ENCODE results near the gene GOLGA8S. TPM values are rescaled to one million over a fixed set of nuclear protein-coding genes. Genes with fewer than 3 reads are reported as not detected.
"Not testable (repeated sequence)": the region's sequence is repeated elsewhere in the genome, so short reads cannot be mapped to it uniquely, and the experiment has no call there.

Gene GOLGA8S
- total and polyA plus RNA-seq, 2 donors = 0.03 to 0.21 TPM

DNA sequence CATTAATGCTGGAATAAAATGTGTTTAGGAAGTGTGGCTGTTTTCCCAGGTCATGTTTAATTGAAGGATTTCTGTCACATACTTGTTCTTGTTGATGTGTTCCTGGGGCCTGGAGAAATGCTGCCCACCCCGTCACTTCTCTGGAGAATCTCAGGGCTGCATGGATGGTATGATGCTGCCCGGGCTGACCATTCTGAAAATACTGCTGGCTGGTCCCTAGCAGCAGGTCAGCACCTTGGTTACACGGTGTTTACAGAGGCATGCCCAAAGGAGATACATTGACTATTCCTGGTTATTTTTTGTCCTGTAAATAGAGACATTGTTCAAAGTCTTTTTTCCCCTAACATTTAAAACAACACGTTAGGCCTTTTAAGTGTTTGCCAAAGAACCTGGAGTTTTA lies 26.2 kb downstream of the GOLGA8S start:
- not testable (repeated sequence) for H3K36me3 ChIP-seq (ENCODE audit: insufficient read depth); H3K4me1 ChIP-seq (ENCODE audit: insufficient read depth); H3K4me3 ChIP-seq (ENCODE audit: low read depth, low read length); DNase-seq (ENCODE audit: extremely low spot score); H3K27ac ChIP-seq (ENCODE audit: low read depth)
- 61% methylated on average over 4 of the region's 4 CpGs for WGBS

DNA sequence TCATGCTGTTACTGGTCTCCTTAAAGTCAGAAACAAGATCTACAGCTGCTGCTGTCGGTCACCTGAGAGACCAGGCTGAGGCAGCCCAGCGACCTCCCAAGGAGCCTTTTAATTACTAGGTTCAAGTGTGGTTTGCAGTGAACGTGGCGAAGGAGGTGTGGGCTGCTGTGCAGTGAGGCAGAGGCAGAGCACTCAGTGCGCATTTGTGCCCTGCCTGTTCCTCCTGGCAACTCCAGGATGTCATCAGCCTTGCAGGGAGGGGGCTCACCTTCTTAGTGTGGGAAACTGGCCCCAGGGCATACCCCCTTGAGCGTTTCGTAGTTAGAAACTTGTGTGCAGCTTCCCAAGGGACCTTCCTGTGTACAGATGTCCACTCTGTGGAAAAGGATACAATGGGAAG lies 26.6 kb downstream of the GOLGA8S start:
- not testable (repeated sequence) for H3K4me3 ChIP-seq (ENCODE audit: low read depth, low read length); H3K4me1 ChIP-seq (ENCODE audit: insufficient read depth); H3K36me3 ChIP-seq (ENCODE audit: insufficient read depth); H3K27ac ChIP-seq (ENCODE audit: low read depth); DNase-seq (ENCODE audit: extremely low spot score)
- 46% methylated on average over 7 of the region's 7 CpGs for WGBS

DNA sequence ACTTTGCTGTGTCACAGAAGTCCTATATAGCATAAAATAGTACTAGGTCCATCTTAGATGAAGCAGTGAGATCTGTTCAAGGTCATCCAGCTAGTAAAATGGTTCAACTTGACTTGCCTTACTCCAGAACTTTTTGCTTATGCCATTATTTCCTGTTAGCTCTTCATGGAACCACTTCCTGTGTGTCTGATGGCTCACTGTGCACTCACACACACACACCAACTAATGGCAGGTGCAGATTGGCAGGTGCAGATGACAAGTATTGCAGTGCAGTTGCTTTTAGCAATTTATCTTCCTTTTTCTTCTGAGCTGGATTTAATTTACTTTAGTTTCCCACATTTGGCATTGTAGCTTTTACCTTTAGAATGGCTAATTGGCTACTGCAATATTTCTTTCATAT lies 29.8 kb downstream of the GOLGA8S start:
- no peak for DNase-seq (ENCODE audit: extremely low spot score)
- Histone ChIP-seq H3K4me3 (ENCODE audit: low read depth, low read length) (no peak overlapping the region), H3K27ac (ENCODE audit: low read depth) (no peak overlapping the region), H3K36me3 (ENCODE audit: insufficient read depth) (no peaks in the 10 kb centered on the region), H3K4me1 (ENCODE audit: insufficient read depth) (no peaks in the 10 kb centered on the region)

DNA sequence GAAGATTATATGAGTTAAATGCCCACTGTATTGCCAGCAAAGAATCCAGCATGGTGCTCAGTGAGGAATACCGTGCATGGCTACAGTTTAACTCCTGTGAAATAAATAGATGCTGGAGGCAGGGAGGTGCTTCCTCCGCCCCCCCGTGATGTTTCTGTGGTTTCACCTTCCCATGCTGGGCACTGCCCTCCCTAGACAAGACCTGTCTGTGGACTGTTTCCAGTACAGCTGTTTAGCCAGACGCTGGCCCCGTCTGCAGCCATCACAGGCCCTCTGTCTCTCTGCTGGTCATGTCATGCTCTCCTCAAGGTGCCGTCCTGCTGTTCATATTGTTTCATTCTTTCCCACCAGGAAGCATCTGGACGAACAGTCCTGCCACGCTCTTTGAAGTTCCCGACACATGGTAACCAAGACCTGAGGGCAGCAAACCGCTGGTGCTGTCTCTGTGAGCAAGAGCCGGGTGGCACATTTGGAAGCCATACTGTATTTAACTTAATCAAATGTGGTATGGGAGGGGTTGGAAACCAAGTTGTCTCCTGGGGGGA lies 31.4 kb downstream of the GOLGA8S start:
- no peak overlapping the region for H3K27ac ChIP-seq (ENCODE audit: low read depth)
- 75% methylated on average over 11 of the region's 11 CpGs for WGBS
- DNase-seq (ENCODE audit: extremely low spot score) = no peak
- no peak overlapping the region for H3K4me3 ChIP-seq (ENCODE audit: low read depth, low read length)
- no peaks in the 10 kb centered on the region for H3K36me3 ChIP-seq (ENCODE audit: insufficient read depth)
- H3K4me1 ChIP-seq (ENCODE audit: insufficient read depth) = no peaks in the 10 kb centered on the region

DNA sequence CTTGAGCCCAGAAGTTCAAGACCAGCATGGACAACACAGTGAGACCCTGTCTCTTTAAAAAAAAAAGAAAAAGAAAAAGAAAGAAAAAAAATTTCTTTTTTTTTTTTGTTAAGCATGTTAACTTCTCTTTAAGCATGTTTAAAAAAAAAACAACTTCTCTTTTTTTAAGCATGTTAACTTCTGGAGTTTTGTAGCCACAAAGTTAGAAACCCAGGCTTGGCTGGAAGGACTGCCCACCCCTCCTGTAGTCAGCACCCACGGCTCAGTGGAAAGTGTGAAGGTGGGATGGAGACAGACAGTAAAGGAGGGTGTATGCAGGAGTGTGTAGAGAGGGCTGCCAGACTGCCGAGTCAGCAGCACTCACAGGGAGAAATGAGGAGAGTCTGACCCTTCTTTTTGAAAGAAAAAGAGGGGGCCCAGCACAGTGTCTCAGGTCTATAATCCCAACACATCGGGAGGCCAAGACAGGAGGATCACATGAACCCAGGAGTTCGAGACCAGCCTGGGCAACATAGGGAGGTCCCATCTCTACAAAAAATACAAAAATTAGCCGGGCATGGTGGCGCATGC lies 33.2 kb downstream of the GOLGA8S start:
- WGBS = 65% methylated on average over 6 of the region's 6 CpGs
- no peaks in the 10 kb centered on the region for H3K36me3 ChIP-seq (ENCODE audit: insufficient read depth)
- H3K4me3 ChIP-seq (ENCODE audit: low read depth, low read length) = no peak overlapping the region
- H3K4me1 ChIP-seq (ENCODE audit: insufficient read depth) = no peaks in the 10 kb centered on the region
- H3K27ac ChIP-seq (ENCODE audit: low read depth) = no peak overlapping the region
- DNase-seq (ENCODE audit: extremely low spot score) = no peak

DNA sequence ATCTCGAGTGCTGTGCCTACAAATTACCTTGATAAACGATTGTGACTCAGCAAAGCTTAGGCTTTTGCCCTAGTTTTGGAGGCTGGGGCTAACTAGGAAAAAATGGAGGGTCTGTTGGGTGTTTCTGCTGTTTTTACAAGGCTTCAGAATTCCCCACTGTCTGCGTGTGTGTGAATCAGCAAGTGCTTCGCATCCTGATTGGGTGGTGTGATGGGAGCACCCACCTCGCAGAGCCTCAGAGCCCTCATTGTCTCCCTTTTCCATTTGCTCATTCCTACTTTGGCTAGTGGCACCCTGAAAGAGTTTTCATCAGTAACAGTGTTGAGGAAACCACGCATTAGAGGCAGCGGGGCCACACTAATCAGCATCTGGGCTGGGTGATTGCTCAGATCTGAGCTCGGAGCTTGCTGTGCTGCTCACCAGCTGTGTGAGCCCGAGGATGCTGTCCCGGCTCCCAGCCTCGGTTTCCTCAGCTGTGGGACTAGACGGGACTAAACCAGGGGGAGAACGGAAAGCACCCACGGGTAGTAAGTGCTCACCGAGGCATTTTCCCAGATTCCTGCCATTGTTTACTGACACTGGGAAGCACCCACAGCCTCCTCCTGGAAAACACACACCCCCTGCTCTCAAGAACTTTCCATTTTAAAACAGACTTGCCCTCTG lies 40.6 kb downstream of the GOLGA8S start:
- Histone ChIP-seq H3K4me1 (ENCODE audit: insufficient read depth) (no peaks in the 10 kb centered on the region), H3K27ac (ENCODE audit: low read depth) (no peak overlapping the region), H3K4me3 (ENCODE audit: low read depth, low read length) (no peak overlapping the region), H3K36me3 (ENCODE audit: insufficient read depth) (no peaks in the 10 kb centered on the region)
- WGBS = 71% methylated on average over 15 of the region's 15 CpGs
- no peak for DNase-seq (ENCODE audit: extremely low spot score)

DNA sequence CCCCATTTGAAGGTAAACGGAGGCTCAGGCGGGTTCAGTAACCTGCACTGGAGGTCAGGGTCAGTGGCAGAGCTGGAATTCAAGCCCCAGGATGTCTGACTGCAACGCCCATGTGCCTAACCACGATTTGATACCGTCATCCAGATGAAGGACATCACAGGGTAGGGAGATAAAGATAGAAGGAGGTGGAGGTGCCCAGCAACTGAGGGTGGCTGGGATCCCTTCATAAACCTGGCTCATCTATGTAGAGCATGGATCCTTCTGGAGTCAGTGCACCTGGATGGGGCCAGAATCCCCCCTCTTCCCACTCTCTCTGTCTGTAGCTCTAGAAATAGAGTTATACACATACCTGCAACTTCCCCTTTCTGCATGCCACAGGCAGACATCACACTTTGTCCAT lies 41.3 kb downstream of the GOLGA8S start:
- no peak overlapping the region for H3K27ac ChIP-seq (ENCODE audit: low read depth)
- WGBS = 74% methylated on average over 5 of the region's 5 CpGs

DNA sequence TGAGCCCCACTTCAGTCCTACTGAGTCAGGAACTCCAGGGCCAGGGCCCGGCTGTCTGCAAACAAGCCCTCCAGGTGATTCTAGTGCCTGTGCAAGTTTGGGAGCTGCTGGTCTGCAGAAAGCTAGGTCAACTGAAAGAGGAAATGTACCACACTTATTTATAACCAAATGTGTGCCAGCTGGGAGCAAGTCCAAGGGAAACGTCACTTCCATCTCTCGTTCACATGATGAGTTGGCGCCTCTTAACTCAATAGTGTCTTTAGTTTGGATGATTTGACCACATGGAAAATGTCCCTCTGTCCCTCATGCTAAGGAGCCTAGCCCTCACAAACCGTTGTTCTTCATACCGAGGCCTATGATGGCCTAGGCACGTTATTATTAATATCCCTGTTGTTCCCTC lies 43.2 kb downstream of the GOLGA8S start:
- Histone ChIP-seq H3K27ac (ENCODE audit: low read depth) (no peak overlapping the region), H3K36me3 (ENCODE audit: insufficient read depth) (no peaks in the 10 kb centered on the region), H3K4me3 (ENCODE audit: low read depth, low read length) (no peak overlapping the region), H3K4me1 (ENCODE audit: insufficient read depth) (no peaks in the 10 kb centered on the region)
- no peak for DNase-seq (ENCODE audit: extremely low spot score)
- 78% methylated on average over 7 of the region's 7 CpGs for WGBS

More for the DNA sequence above, 41.3 kb downstream of the GOLGA8S start:
- Histone ChIP-seq H3K4me1 (ENCODE audit: insufficient read depth) (no peaks in the 10 kb centered on the region), H3K36me3 (ENCODE audit: insufficient read depth) (no peaks in the 10 kb centered on the region), H3K4me3 (ENCODE audit: low read depth, low read length) (no peak overlapping the region)
- DNase-seq (ENCODE audit: extremely low spot score) = no peak

DNA sequence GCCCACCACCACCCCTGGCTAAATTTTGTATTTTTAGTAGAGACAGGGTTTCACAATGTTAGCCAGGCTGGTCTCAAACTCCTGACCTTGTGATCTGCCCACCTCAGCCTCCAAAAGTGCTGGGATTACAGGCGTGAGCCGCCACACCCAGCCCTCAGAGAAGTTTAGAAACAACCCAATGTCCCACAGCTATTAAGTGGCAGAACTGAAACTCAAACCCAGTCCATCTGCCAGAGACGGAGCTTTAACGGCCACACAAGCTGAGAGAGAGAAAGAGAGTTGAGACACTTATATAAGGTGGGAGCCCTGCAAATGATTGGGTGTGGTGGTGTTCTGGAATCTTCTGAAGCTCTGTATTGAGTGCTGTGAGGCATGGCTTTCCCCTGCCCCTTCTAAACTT lies 43.8 kb downstream of the GOLGA8S start:
- not testable (repeated sequence) for H3K4me1 ChIP-seq (ENCODE audit: insufficient read depth); H3K27ac ChIP-seq (ENCODE audit: low read depth); DNase-seq (ENCODE audit: extremely low spot score); H3K36me3 ChIP-seq (ENCODE audit: insufficient read depth); H3K4me3 ChIP-seq (ENCODE audit: low read depth, low read length)
- WGBS = 90% methylated on average over 4 of the region's 4 CpGs

DNA sequence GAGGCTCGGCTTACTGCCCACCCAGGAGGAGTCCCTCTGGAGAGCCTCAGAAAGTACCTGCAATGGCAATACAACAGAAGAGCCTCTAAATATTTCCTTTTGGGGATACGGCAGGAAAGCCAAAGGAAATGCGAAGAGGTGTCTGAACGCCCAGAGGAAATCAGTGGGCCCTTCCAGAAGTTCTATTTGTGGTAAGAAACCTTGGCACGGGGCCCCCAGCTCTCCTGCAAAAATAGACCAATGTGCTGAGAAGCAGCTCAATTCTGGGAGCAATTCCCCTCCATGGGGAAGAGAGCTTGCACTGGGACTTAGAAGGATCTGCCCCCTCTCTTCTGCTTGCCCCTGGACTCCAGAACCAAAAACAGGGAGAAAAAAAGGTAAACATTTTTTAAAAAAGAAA lies 44.7 kb downstream of the GOLGA8S start:
- not testable (repeated sequence) for DNase-seq (ENCODE audit: extremely low spot score)

DNA sequence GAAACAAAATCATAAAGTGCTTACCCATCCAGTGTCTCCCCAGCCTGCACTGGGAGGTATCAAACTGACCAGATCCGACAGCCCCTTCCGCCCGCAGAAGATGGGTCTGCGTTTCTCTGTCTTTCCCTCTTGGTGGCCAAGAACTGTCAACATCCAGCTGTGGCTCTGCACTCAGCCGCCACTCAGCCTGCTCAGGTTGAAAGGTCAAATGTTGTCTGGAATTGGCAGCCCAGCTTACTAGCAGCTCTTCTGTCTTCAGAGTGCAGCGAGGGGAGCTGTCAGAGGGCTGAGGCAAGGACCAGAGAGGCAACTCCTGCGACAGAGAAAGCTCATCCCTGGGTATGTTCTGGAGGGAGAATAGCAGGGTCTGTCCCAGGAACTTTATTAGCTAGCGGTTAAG lies 47.1 kb downstream of the GOLGA8S start:
- Histone ChIP-seq H3K4me3 (ENCODE audit: low read depth, low read length) (no peak overlapping the region), H3K36me3 (ENCODE audit: insufficient read depth) (no peaks in the 10 kb centered on the region), H3K4me1 (ENCODE audit: insufficient read depth) (no peaks in the 10 kb centered on the region), H3K27ac (ENCODE audit: low read depth) (no peak overlapping the region)
- WGBS = 56% methylated on average over 8 of the region's 8 CpGs
- no peak for DNase-seq (ENCODE audit: extremely low spot score)

More for the DNA sequence above, 44.7 kb downstream of the GOLGA8S start:
- not testable (repeated sequence) for H3K4me1 ChIP-seq (ENCODE audit: insufficient read depth); H3K4me3 ChIP-seq (ENCODE audit: low read depth, low read length); H3K27ac ChIP-seq (ENCODE audit: low read depth); H3K36me3 ChIP-seq (ENCODE audit: insufficient read depth)
- WGBS = 74% methylated on average over 5 of the region's 5 CpGs

DNA sequence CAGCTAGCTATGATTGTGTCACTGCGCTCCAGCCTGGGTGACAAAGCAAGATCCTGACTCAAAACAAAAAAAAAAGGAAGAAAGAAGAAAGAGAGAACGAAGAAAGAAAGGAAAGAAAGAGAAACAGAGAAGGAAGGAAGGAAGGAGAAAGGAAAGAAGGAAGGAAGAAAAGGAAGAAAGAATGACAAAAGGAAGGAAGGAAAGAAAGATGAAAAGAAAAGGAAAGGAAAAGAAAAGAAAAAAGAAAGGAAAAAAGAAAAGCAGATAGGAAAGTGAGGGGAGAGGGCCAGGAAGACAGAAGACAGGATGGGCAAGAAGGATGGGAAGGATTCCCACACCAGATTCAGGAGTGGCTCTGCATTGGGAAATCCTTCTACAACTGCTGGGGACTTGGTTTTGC lies 47.6 kb downstream of the GOLGA8S start:
- Histone ChIP-seq H3K36me3 (ENCODE audit: insufficient read depth) (no peaks in the 10 kb centered on the region), H3K27ac (ENCODE audit: low read depth) (no peak overlapping the region), H3K4me3 (ENCODE audit: low read depth, low read length) (no peak overlapping the region), H3K4me1 (ENCODE audit: insufficient read depth) (no peaks in the 10 kb centered on the region)
- no peak for DNase-seq (ENCODE audit: extremely low spot score)
- 71% methylated on average over 2 of the region's 2 CpGs for WGBS

DNA sequence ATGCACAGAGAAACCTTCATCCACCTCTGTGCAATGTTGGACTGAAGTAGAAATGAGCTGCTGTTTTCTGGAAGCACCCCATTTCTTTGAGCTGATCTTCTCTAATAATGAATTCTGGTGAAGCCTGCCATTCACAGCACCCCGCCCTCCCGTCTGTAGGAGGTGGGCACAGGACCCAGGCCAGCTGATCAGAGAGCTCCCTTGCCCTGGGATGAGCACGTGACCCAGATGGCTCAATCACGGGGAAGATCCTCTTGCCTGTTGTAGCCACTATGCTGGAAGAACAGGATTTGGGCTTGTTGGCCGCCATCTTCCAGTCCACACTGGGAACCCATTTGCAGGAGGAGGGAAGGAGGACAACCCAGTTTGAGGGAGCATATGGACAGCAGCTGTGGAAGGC lies 48.0 kb downstream of the GOLGA8S start:
- Histone ChIP-seq H3K27ac (ENCODE audit: low read depth) (no peak overlapping the region), H3K36me3 (ENCODE audit: insufficient read depth) (no peaks in the 10 kb centered on the region), H3K4me3 (ENCODE audit: low read depth, low read length) (no peak overlapping the region), H3K4me1 (ENCODE audit: insufficient read depth) (no peaks in the 10 kb centered on the region)
- 70% methylated on average over 5 of the region's 5 CpGs for WGBS
- no peak for DNase-seq (ENCODE audit: extremely low spot score)

DNA sequence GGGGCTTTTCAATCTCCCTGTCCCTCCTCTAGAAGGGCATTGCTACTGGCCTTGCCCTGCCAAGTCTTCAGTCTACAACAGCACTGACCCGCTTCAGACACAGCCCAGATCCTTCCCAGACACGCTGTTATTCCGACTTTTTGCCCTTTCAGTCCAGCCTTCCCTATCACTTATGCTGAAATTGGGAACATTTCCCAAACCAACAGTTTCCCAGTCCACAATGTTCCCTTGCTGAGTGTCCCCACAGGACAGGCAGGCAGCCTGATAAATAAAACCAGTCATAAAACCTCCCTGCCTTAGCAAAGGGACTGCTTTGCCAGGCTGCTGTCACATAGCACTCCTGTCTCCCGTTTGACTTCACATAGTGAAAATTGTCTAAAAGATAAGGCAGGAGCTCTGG lies 49.0 kb downstream of the GOLGA8S start:
- H3K27ac ChIP-seq (ENCODE audit: low read depth) = no peak overlapping the region
- no peaks in the 10 kb centered on the region for H3K4me1 ChIP-seq (ENCODE audit: insufficient read depth)
- WGBS = 46% methylated on average over 4 of the region's 4 CpGs
- no peaks in the 10 kb centered on the region for H3K36me3 ChIP-seq (ENCODE audit: insufficient read depth)
- H3K4me3 ChIP-seq (ENCODE audit: low read depth, low read length) = no peak overlapping the region
- no peak for DNase-seq (ENCODE audit: extremely low spot score)
